ENCODE data around the gene TOB1. TPM values are rescaled to one million over a fixed set of nuclear protein-coding genes. Genes with fewer than 3 reads are reported as not detected.

Gene TOB1
- total and polyA plus RNA-seq, 9 of the 15 experiments (the other 6 are each of a cell fraction or from before 2014, with no cell fraction given) = 4.8 to 63.7 (median 13.2) TPM

DNA sequence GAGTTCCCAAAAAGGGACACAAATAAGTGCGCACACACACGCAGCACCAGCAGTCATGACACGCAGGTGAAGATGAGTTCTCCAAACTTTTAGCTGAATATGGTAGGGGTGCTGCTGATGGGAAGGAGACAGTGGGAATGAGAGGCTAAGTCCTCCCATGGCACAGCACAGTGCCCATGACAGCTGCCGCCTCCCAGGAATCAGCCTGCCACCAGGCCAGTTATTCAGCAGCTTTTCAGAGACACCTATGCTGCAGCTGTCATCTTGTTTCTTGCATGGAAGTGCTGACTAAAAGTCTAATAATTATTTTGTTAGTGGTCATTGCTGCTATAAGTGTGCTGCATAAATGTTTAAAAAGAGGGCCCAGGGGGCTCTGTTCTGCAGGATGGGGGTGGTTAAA lies 18.6 kb downstream of the TOB1 start:
- H3K9ac ChIP-seq (ENCODE audit: insufficient read depth in 1 of 2, low read depth in 2 of 2, low read length in 2 of 2) = no peak overlapping the region
- CTCF ChIA-PET (ENCODE audit: low intra/inter-chr PET ratio) = no interaction called here
- intact Hi-C loops (cut with micrococcal nuclease) (no loop called here), in situ Hi-C loops (cut with MboI) (no loop called here)
- 80% methylated on average over 4 of the region's 4 CpGs for WGBS (ENCODE audit: insufficient coverage, low coverage, missing lambda C conversion rate)
- FAIRE-seq (no peak), DNase-seq (ENCODE audit: extremely low read depth in 1 of 4, low spot score in 3 of 4) (no peak), ATAC-seq (no peak)
- H3K9me1 ChIP-seq (ENCODE audit: control insufficient read depth, insufficient read depth, low read length) = no peaks in the 10 kb centered on the region
- no peak overlapping the region for H3K27ac ChIP-seq (ENCODE audit: extremely low read depth, low read depth, low read length)
- no peaks in the 10 kb centered on the region for H4K20me1 ChIP-seq (replicated peaks; ENCODE audit: control insufficient read depth, insufficient read depth, low read length)
- peaks cover 1 to 6% of the 10 kb centered on the region in 2 experiments; a peak in 3 of 5 replicates for H3K4me1 ChIP-seq (replicated peaks in 1 of 2; ENCODE audit: control insufficient read depth in 2 of 2, insufficient read depth in 2 of 2, low read length in 2 of 2)
- no peak overlapping the region for H3K4me2 ChIP-seq (ENCODE audit: insufficient read depth, low read length)
- H3K79me2 ChIP-seq (ENCODE audit: control insufficient read depth, insufficient read depth, low read length) = no peaks in the 10 kb centered on the region
- no peaks in the 10 kb centered on the region for H3K27me3 ChIP-seq (ENCODE audit: control insufficient read depth in 2 of 2, insufficient read depth in 2 of 2, low read length in 2 of 2)
- TF ChIP-seq ARID4B (CRISPR knock-in tag; IDR thresholded peaks at IDR 0.05) (no peak), NFXL1 (CRISPR knock-in tag; IDR thresholded peaks at IDR 0.05) (no peak), SRSF9 (IDR thresholded peaks at IDR 0.05; ENCODE audit: borderline replicate concordance, low read depth, low read length) (no peak), ZNF561 (CRISPR knock-in tag; conservative IDR thresholded peaks at IDR 0.05) (no peak), U2AF2 (optimal IDR thresholded peaks at IDR 0.05; ENCODE audit: low read depth, low read length) (no peak), MTA2 (IDR thresholded peaks at IDR 0.05; ENCODE audit: low read depth) (no peak), PCBP2 (IDR thresholded peaks at IDR 0.05; ENCODE audit: low read depth, low read length, poor library complexity, severe bottlenecking) (no peak), ZNF277 (CRISPR knock-in tag; IDR thresholded peaks at IDR 0.05; ENCODE audit: borderline replicate concordance) (no peak), ZNF347 (CRISPR knock-in tag; IDR thresholded peaks at IDR 0.05; ENCODE audit: low read depth) (no peak), ZNF589 (CRISPR knock-in tag; IDR thresholded peaks at IDR 0.05; ENCODE audit: low read depth) (no peak)
- TF ChIP-seq, protein P1, sequence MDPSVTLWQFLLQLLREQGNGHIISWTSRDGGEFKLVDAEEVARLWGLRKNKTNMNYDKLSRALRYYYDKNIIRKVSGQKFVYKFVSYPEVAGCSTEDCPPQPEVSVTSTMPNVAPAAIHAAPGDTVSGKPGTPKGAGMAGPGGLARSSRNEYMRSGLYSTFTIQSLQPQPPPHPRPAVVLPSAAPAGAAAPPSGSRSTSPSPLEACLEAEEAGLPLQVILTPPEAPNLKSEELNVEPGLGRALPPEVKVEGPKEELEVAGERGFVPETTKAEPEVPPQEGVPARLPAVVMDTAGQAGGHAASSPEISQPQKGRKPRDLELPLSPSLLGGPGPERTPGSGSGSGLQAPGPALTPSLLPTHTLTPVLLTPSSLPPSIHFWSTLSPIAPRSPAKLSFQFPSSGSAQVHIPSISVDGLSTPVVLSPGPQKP (CRISPR knock-in tag; IDR thresholded peaks at IDR 0.05) = no peak
- H2AFZ ChIP-seq (ENCODE audit: low read depth, low read length) = no peak overlapping the region
- BruUV-seq (replicated peaks) = no TSS peak
- H3K36me3 ChIP-seq (ENCODE audit: control insufficient read depth, insufficient read depth, low read length) = no peaks in the 10 kb centered on the region
- H3K4me3 ChIP-seq = no peak overlapping the region
- POLR2A ChIA-PET = interaction anchor here (0.8 to 8.4 kb wide), 3 partner anchors 14 to 16 kb away, joined by 3 to 146 read pairs (median 4); partner anchors contain the start of gene TOB1
- H3K9me3 ChIP-seq (replicated peaks; ENCODE audit: control insufficient read depth, insufficient read depth, low read depth, low read length) = peaks cover 2% of the 10 kb centered on the region; the same call in 1 of the 2 replicates

All from K562 (cell line).